Muscle layer of colon (tissue), 2 donors: ENCODE data around the gene DNAH12.

Experiments used
- H3K27ac ChIP-seq: one replicate; pipeline ENCODE4 v1.7.0; 2013; ENCODE audit warnings: low read depth, mild to moderate bottlenecking, low read length, moderate library complexity
- H3K27me3 ChIP-seq, 2 donors: one replicate each; pipeline ENCODE4 v1.7.0; 2013; ENCODE audit warnings: low read length in 2 of 2, mild to moderate bottlenecking in 2 of 2; ENCODE audit not compliant: insufficient read depth in 2 of 2, control insufficient read depth in 1 of 2
- H3K36me3 ChIP-seq: one replicate; pipeline ENCODE4 v1.7.0; 2013; ENCODE audit warnings: mild to moderate bottlenecking, low read length; ENCODE audit not compliant: insufficient read depth
- H3K4me1 ChIP-seq: one replicate; pipeline ENCODE4 v1.7.0; 2013; ENCODE audit warnings: mild to moderate bottlenecking, low read length; ENCODE audit not compliant: insufficient read depth
- H3K4me3 ChIP-seq, 2 donors: one replicate each; pipeline ENCODE4 v1.7.0; 2013; ENCODE audit warnings: low read length in 2 of 2, low read depth in 1 of 2, mild to moderate bottlenecking in 1 of 2, moderate library complexity in 1 of 2
- H3K9ac ChIP-seq: one replicate; pipeline ENCODE4 v1.7.0; 2013; ENCODE audit warnings: low read length
- H3K9me3 ChIP-seq: one replicate; pipeline ENCODE4 v1.7.0; 2013; ENCODE audit warnings: mild to moderate bottlenecking, low read length
- donor health status: abdominal sarcoma.
- donor health status: Adenocarcinoma of cecum.

The DNAH12 gene

DNA sequence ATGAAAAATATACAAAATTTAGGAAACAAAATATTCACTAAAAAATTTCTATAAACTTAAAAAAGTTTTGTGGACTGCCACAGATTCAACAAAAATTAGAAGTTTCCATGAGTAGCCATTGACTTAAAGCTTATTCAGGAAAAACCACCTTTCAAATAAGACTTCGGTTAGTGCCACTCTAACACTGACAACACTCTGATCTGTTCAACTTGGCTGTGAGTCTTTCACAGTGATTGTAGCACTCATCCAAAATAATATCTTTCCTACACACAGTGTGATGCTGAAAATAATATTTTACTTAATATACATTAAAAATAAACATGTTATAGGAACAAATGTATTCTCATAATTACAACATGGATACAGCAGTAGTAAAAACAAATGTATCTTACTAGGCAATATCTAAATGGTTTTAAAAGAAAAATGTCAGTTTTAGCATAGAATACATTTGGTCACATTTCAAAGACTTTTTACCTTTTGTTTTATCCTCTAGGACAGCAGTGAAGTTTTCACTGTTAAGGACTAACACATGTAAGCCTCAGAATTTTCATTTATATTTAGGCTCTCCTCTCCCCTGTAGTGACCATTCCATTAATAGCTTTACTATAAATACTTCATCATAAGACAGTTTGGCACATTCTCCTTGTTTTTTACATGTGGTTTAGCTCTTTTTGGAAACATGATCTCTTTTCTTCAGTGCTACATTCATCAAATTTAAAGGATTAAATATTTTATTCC lies 251.8 kb downstream of the DNAH12 start, which contains the start of gene ASB14:
ASB14 (minus strand) TSS at position 527 of the 738 bp plus-strand sequence. CDS start 652 bp downstream, outside the sequence.
- H3K4me1 ChIP-seq = no peaks in the 10 kb centered on the region
- H3K36me3 ChIP-seq = no peaks in the 10 kb centered on the region
- no peaks in the 10 kb centered on the region for H3K27me3 ChIP-seq
- H3K4me3 ChIP-seq = no peak within 1 kb of the TSS
- H3K27ac ChIP-seq = no peak within 1 kb of the TSS
- no peaks in the 10 kb centered on the region for H3K9me3 ChIP-seq
- H3K9ac ChIP-seq = no peak within 1 kb of the TSS

GRCh38 chr3:57288403-57288802 lies 255.7 kb downstream of the DNAH12 start:
- Histone ChIP-seq H3K27me3 (no peaks in the 10 kb centered on the region), H3K27ac (no peak overlapping the region), H3K4me3 (no peak overlapping the region), H3K4me1 (no peaks in the 10 kb centered on the region), H3K9ac (no peak overlapping the region), H3K36me3 (no peaks in the 10 kb centered on the region), H3K9me3 (no peaks in the 10 kb centered on the region)

GRCh38 chr3:57287205-57287604 lies 256.9 kb downstream of the DNAH12 start:
- no peaks in the 10 kb centered on the region for H3K36me3 ChIP-seq
- H3K27ac ChIP-seq = no peak overlapping the region
- no peak overlapping the region for H3K9ac ChIP-seq
- no peaks in the 10 kb centered on the region for H3K27me3 ChIP-seq
- no peak overlapping the region for H3K4me3 ChIP-seq
- no peaks in the 10 kb centered on the region for H3K4me1 ChIP-seq
- no peaks in the 10 kb centered on the region for H3K9me3 ChIP-seq

- Histone ChIP-seq H3K4me3 (no peak overlapping the region), H3K4me1 (no peaks in the 10 kb centered on the region), H3K27ac (no peak overlapping the region), H3K27me3 (no peaks in the 10 kb centered on the region), H3K9me3 (no peaks in the 10 kb centered on the region), H3K36me3 (no peaks in the 10 kb centered on the region), H3K9ac (no peak overlapping the region)
These were observed 260.8 kb downstream of the DNAH12 start for GRCh38 chr3:57283334-57283733.

GRCh38 chr3:57281715-57282114 lies 262.4 kb downstream of the DNAH12 start:
- Histone ChIP-seq H3K36me3 (no peaks in the 10 kb centered on the region), H3K27me3 (no peaks in the 10 kb centered on the region), H3K4me3 (no peak overlapping the region), H3K27ac (no peak overlapping the region), H3K4me1 (no peaks in the 10 kb centered on the region), H3K9me3 (no peaks in the 10 kb centered on the region), H3K9ac (no peak overlapping the region)

DNA sequence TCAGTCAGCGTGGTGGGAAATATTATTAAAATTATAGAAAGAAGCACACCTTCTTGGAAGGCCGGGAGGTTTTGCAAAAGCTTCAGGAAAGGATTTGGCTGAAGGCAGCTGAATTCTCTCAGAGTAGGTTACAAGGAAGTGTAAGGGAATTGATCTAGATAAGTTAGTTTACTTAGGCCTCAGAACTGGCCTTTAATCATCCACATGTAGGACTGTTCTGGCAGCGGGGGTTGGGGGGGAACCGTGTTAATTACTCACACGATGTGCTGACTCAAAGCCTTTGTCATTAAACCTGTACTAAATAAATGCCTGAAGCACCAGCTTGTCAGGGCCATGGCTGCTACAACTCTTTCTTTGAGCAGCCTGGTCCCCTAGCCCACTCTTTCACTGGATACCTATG lies 264.5 kb downstream of the DNAH12 start:
- H3K9me3 ChIP-seq = no peaks in the 10 kb centered on the region
- peaks cover 5% of the 10 kb centered on the region for H3K36me3 ChIP-seq
- no peak overlapping the region for H3K4me3 ChIP-seq
- H3K27ac ChIP-seq = no peak overlapping the region
- no peaks in the 10 kb centered on the region for H3K27me3 ChIP-seq
- no peaks in the 10 kb centered on the region for H3K4me1 ChIP-seq
- no peak overlapping the region for H3K9ac ChIP-seq

GRCh38 chr3:57278237-57278636 lies 265.9 kb downstream of the DNAH12 start:
- no peak overlapping the region for H3K4me3 ChIP-seq
- H3K27ac ChIP-seq = no peak overlapping the region
- H3K4me1 ChIP-seq = no peaks in the 10 kb centered on the region
- H3K27me3 ChIP-seq = no peaks in the 10 kb centered on the region
- H3K36me3 ChIP-seq = peaks cover 9% of the 10 kb centered on the region
- H3K9ac ChIP-seq = no peak overlapping the region
- no peaks in the 10 kb centered on the region for H3K9me3 ChIP-seq

- H3K27ac ChIP-seq = no peak overlapping the region
- H3K9me3 ChIP-seq = no peaks in the 10 kb centered on the region
- no peak overlapping the region for H3K4me3 ChIP-seq
- H3K4me1 ChIP-seq = no peaks in the 10 kb centered on the region
- H3K36me3 ChIP-seq = peaks cover 13% of the 10 kb centered on the region
- H3K27me3 ChIP-seq = no peaks in the 10 kb centered on the region
- no peak overlapping the region for H3K9ac ChIP-seq
These were observed 268.8 kb downstream of the DNAH12 start for GRCh38 chr3:57275393-57275792.

GRCh38 chr3:57274845-57275244 lies 269.3 kb downstream of the DNAH12 start:
- Histone ChIP-seq H3K36me3 (peaks cover 18% of the 10 kb centered on the region), H3K27me3 (no peaks in the 10 kb centered on the region), H3K9ac (no peak overlapping the region), H3K4me1 (no peaks in the 10 kb centered on the region), H3K27ac (no peak overlapping the region), H3K9me3 (no peaks in the 10 kb centered on the region), H3K4me3 (no peak overlapping the region)

DNA sequence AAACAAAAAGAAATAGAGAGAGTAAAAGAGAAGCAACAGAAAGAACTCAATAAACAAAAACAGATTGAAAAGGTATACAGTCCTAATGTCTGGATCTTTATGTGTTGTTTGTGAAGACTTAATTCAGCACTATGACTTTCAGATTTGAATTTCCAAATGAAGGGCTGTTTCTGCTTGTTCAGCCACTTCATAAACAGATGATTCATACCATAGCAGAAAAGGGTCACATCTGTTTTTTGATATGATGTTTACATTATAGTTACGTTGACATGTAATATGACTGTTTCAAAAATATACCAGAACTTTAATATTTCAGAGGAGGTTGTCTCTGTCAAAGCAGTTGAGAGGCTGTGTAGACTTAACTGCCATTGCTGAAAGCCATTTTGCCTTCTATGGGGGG lies 275.7 kb downstream of the DNAH12 start:
- Histone ChIP-seq H3K4me1 (no peaks in the 10 kb centered on the region), H3K4me3 (no peak overlapping the region), H3K27ac (no peak overlapping the region), H3K27me3 (no peaks in the 10 kb centered on the region), H3K9ac (no peak overlapping the region), H3K9me3 (no peaks in the 10 kb centered on the region), H3K36me3 (peaks cover 49% of the 10 kb centered on the region)

- H3K4me1 ChIP-seq = no peaks in the 10 kb centered on the region
- peaks cover 58% of the 10 kb centered on the region for H3K36me3 ChIP-seq
- no peak overlapping the region for H3K4me3 ChIP-seq
- H3K9ac ChIP-seq = no peak overlapping the region
- H3K9me3 ChIP-seq = no peaks in the 10 kb centered on the region
- H3K27ac ChIP-seq = no peak overlapping the region
- no peaks in the 10 kb centered on the region for H3K27me3 ChIP-seq
These were observed 282.2 kb downstream of the DNAH12 start for GRCh38 chr3:57261929-57262328.

DNA sequence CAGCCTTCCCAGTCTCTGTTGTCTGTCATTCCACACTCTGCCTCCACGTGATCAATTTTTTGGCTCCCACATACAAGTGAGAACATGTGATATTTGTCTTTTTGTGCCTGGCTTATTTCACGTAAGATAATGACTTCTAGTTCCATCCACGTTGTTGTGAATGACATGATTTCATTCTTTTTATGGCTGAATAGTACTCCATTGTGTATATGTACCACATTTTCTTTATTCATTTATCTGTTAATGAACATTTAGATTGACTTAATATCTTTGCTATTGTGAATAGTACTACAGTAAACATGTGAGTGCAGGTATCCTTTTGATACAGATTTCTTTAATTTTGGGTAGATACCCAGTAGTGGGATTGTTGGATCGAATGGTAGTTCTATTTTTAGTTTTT lies 283.0 kb downstream of the DNAH12 start:
- Histone ChIP-seq H3K4me3 (no peak overlapping the region), H3K9me3 (no peaks in the 10 kb centered on the region), H3K36me3 (peaks cover 54% of the 10 kb centered on the region), H3K4me1 (no peaks in the 10 kb centered on the region), H3K9ac (no peak overlapping the region), H3K27ac (no peak overlapping the region), H3K27me3 (no peaks in the 10 kb centered on the region)
